HCT116 (cell line): ENCODE data around the gene NR1D2. TPM values are rescaled to one million over a fixed set of nuclear protein-coding genes. Genes with fewer than 3 reads are reported as not detected.

Experiments used
- ATAC-seq: fragments of 200-7000 bp; cut with Tn5 transposase; 2 replicates; pipeline ENCODE4 v1.9.1; 2020; ENCODE audit warnings: mild to moderate bottlenecking, moderate library complexity
- BruUV-seq: library from RNA; stranded (reverse); fragments of 400-500 nt; replicated peaks from 2 replicates; lab custom pipeline; 2021; lab: Mats Ljungman, UMichigan
- CTCF ChIA-PET: fragments of 300-600 bp; sonication (Branson Sonifier 250); formaldehyde crosslinking; loops from one replicate; lab custom pipeline; 2021; ENCODE audit warnings: antibody characterized with exemption; lab: Charles Lee
- POLR2A ChIA-PET: fragments of 300-600, 350-600 bp; sonication (Branson Sonifier 250); formaldehyde crosslinking; loops from one replicate; lab custom pipeline; 2021; ENCODE audit warnings: antibody characterized with exemption; lab: Charles Lee
- RAD21 ChIA-PET, 2 experiments: fragments of 300-600 bp; sonication (Branson Sonifier 250); formaldehyde crosslinking; loops; one replicate each; lab custom pipeline; 2023; ENCODE audit warnings: low total read pairs in 2 of 2; ENCODE audit not compliant: uncharacterized antibody in 2 of 2, unreplicated experiment in 2 of 2, low non-redundant PET in 1 of 2; lab: Charles Lee
- DNase-seq: peaks from one replicate; pipeline ENCODE4 v3.0.0-alpha.2; 2010; ENCODE audit warnings: low read depth, low spot score
- H2AFZ ChIP-seq: fragments of 200-600 bp; shearing (Covaris generic), sonication (generic); 2 replicates; pipeline ENCODE4 v1.6.1; 2017; ENCODE audit warnings: low read depth, mixed run types, mixed read lengths, antibody characterized with exemption, low read length; ENCODE audit not compliant: poor library complexity, severe bottlenecking
- H3K27ac ChIP-seq: 2 replicates; pipeline ENCODE4 v1.5.1; 2012; ENCODE audit warnings: low read depth, low read length
- H3K27me3 ChIP-seq: fragments of 200-600 bp; sonication (generic); 2 replicates; pipeline ENCODE4 v1.6.1; 2016; ENCODE audit warnings: mixed run types, low read length, mixed read lengths; ENCODE audit not compliant: insufficient read depth
- H3K36me3 ChIP-seq, 2 experiments: fragments of 200-500 bp in 1 of 2; fragments of 200-600 bp in 1 of 2; sonication (Bioruptor generic) in 1 of 2; sonication (generic) in 1 of 2; 2 replicates each; pipeline versions ENCODE4 v1.5.1 to v1.6.1; 2014 to 2016; ENCODE audit warnings: low read length in 2 of 2, inconsistent platforms in 1 of 2, mixed read lengths in 1 of 2, mixed run types in 1 of 2; ENCODE audit not compliant: insufficient read depth in 2 of 2, control insufficient read depth in 1 of 2
- H3K4me1 ChIP-seq, 2 experiments: fragments of 200-600 bp in 1 of 2; sonication (generic) in 1 of 2; 2 replicates each; pipeline versions ENCODE4 v1.5.1 to v1.6.1; 2012 to 2017; ENCODE audit warnings: low read length in 2 of 2, inconsistent platforms in 1 of 2, mild to moderate bottlenecking in 1 of 2, mixed read lengths in 1 of 2, mixed run types in 1 of 2, moderate library complexity in 1 of 2; ENCODE audit not compliant: insufficient read depth in 2 of 2, control insufficient read depth in 1 of 2
- H3K4me2 ChIP-seq: fragments of 200-600 bp; sonication (generic); 2 replicates; pipeline ENCODE4 v1.6.1; 2017; ENCODE audit warnings: mixed run types, low read length, mixed read lengths
- H3K4me3 ChIP-seq, 2 experiments: fragments of 200-600 bp in 1 of 2; sonication (generic) in 1 of 2; replicated peaks in 1 of 2; 2 replicates each; pipeline ENCODE4 v1.5.1; 2011 to 2016; ENCODE audit warnings: low read length in 2 of 2, control low read depth in 1 of 2, low read depth in 1 of 2, mild to moderate bottlenecking in 1 of 2, mixed read lengths in 1 of 2, mixed run types in 1 of 2
- H3K79me2 ChIP-seq: fragments of 200-600 bp; sonication (generic); 2 replicates; pipeline ENCODE4 v1.6.1; 2017; ENCODE audit warnings: mild to moderate bottlenecking, mixed run types, low read length, moderate library complexity, mixed read lengths; ENCODE audit not compliant: insufficient read depth
- H3K9ac ChIP-seq: fragments of 200-600 bp; sonication (generic); 2 replicates; pipeline ENCODE4 v1.6.1; 2016; ENCODE audit warnings: low read length, mixed read lengths
- H3K9me2 ChIP-seq: fragments of 200-600 bp; sonication (generic), shearing (Covaris generic); 2 replicates; pipeline ENCODE4 v1.6.1; 2017; ENCODE audit warnings: mixed run types, mild to moderate bottlenecking, moderate library complexity; ENCODE audit not compliant: insufficient read depth
- H3K9me3 ChIP-seq, 2 experiments: fragments of 200-500 bp in 1 of 2; fragments of 200-600 bp in 1 of 2; sonication (Bioruptor generic) in 1 of 2; sonication (generic) in 1 of 2; 2 replicates each; pipeline ENCODE4 v1.6.1; 2014 to 2017; ENCODE audit warnings: low read length in 2 of 2, mixed read lengths in 2 of 2, inconsistent platforms in 1 of 2, low read depth in 1 of 2, mild to moderate bottlenecking in 1 of 2, mixed run types in 1 of 2, moderate library complexity in 1 of 2; ENCODE audit not compliant: control insufficient read depth in 1 of 2, insufficient read depth in 1 of 2
- H4K20me1 ChIP-seq: fragments of 200-600 bp; sonication (generic), shearing (Covaris generic); 2 replicates; pipeline ENCODE4 v1.6.1; 2017; ENCODE audit warnings: mixed run types, mild to moderate bottlenecking, moderate library complexity; ENCODE audit not compliant: insufficient read depth
- CBX3 ChIP-seq: IDR thresholded peaks from 2 replicates; pipeline ENCODE4 v1.6.1; 2012; ENCODE audit warnings: low read depth
- CEBPB ChIP-seq: IDR thresholded peaks from 2 replicates; pipeline ENCODE4 v1.6.1; 2012; ENCODE audit warnings: low read depth
- CTCF ChIP-seq, 3 experiments: fragments of 200-600 bp in 1 of 3; sonication (generic) in 1 of 3; IDR thresholded peaks in 2 of 3; conservative IDR thresholded peaks in 1 of 3; 2 replicates each; pipeline ENCODE4 v1.5.1; 2012 to 2017; ENCODE audit warnings: low read depth in 2 of 3, low read length in 2 of 3, antibody characterized with exemption in 1 of 3, borderline replicate concordance in 1 of 3, control low read depth in 1 of 3, mild to moderate bottlenecking in 1 of 3, mixed read lengths in 1 of 3, mixed run types in 1 of 3, moderate library complexity in 1 of 3; ENCODE audit not compliant: insufficient read depth in 1 of 3
- EGR1 ChIP-seq: IDR thresholded peaks from 2 replicates; pipeline ENCODE4 v1.6.1; 2012; ENCODE audit warnings: low read depth
- EZH2 ChIP-seq: fragments of 200-600 bp; sonication (generic); IDR thresholded peaks from 2 replicates; pipeline ENCODE4 v1.6.1; 2017; ENCODE audit warnings: antibody characterized with exemption, mixed run types
- POLR2AphosphoS5 ChIP-seq: IDR thresholded peaks from 2 replicates; pipeline ENCODE4 v1.6.1; 2011; ENCODE audit warnings: mild to moderate bottlenecking, low read depth, low read length, moderate library complexity
- RAD21 ChIP-seq: IDR thresholded peaks from 2 replicates; pipeline ENCODE4 v1.6.1; 2012; ENCODE audit warnings: low read depth, mild to moderate bottlenecking
- REST ChIP-seq: IDR thresholded peaks from 2 replicates; pipeline ENCODE4 v1.6.1; 2012; ENCODE audit warnings: low read depth
- SP1 ChIP-seq: IDR thresholded peaks from 2 replicates; pipeline ENCODE4 v1.6.1; 2012; ENCODE audit warnings: low read depth
- SRF ChIP-seq: IDR thresholded peaks from 2 replicates; pipeline ENCODE4 v1.6.1; 2012; ENCODE audit warnings: low read depth
- YY1 ChIP-seq: IDR thresholded peaks from 2 replicates; pipeline ENCODE4 v1.6.1; 2011; ENCODE audit warnings: low read length, low read depth, moderate library complexity, mild to moderate bottlenecking; ENCODE audit not compliant: insufficient replicate concordance; ENCODE audit errors: extremely low read depth
- ZBTB33 ChIP-seq: IDR thresholded peaks from 2 replicates; pipeline ENCODE4 v1.6.1; 2011; ENCODE audit warnings: mild to moderate bottlenecking, low read length, moderate library complexity; ENCODE audit not compliant: insufficient replicate concordance; ENCODE audit errors: extremely low read depth
- ZNF274 ChIP-seq: fragments of 200-500 bp; sonication (Bioruptor generic); IDR thresholded peaks from 2 replicates; pipeline ENCODE4 v1.6.1; 2014; ENCODE audit warnings: mild to moderate bottlenecking, low read depth, low read length, inconsistent platforms
- intact Hi-C: fragments of 100-400 bp; cut with micrococcal nuclease; formaldehyde crosslinking; loops from 2 replicates; pipeline ENCODE4 v1.10.0; 2022
- total RNA-seq: library from RNA; stranded (reverse); gene quantifications from one replicate; pipeline ENCODE4 v1.2.1, GENCODE V29; 2021; ENCODE audit not compliant: unreplicated experiment

Gene NR1D2
- total RNA-seq, 1 experiment from 2014 or later, result 60.9 TPM

- ChIA-PET CTCF (no interaction called here), RAD21 (no interaction called here), POLR2A (no interaction called here)
- ATAC-seq (no peak), DNase-seq (no peak)
- no peaks in the 10 kb centered on the region for H3K36me3 ChIP-seq
- H3K9me3 ChIP-seq, result no peaks in the 10 kb centered on the region
- H3K9me2 ChIP-seq, result no peaks in the 10 kb centered on the region
- H3K79me2 ChIP-seq, result no peaks in the 10 kb centered on the region
- no peaks in the 10 kb centered on the region for H3K27me3 ChIP-seq
- TF ChIP-seq EGR1 (no peak), EZH2 (no peak), ZNF274 (no peak), CTCF (IDR thresholded peaks at IDR 0.05 in 2 of 3, conservative IDR thresholded peaks at IDR 0.05 in 1 of 3; ENCODE audit: borderline replicate concordance in 1 of 3, insufficient read depth in 1 of 3, low read depth in 2 of 3, low read length in 2 of 3) (no peak), SP1 (no peak), CBX3 (no peak), SRF (no peak), REST (no peak), ZBTB33 (no peak), CEBPB (no peak), YY1 (no peak), RAD21 (no peak), POLR2AphosphoS5 (no peak)
- H4K20me1 ChIP-seq, result no peaks in the 10 kb centered on the region
- intact Hi-C loops, result no loop called here
- no peak overlapping the region for H3K27ac ChIP-seq
- no peaks in the 10 kb centered on the region; a peak in 1 of 4 replicates for H3K4me1 ChIP-seq
- H2AFZ ChIP-seq, result no peak overlapping the region
- no peak overlapping the region for H3K9ac ChIP-seq
- H3K4me2 ChIP-seq, result no peak overlapping the region
- H3K4me3 ChIP-seq, result no peak overlapping the region
- BruUV-seq, result no TSS peak
Measured at GRCh38 chr3:23938688-23939087, 6.4 kb upstream of the NR1D2 start.
